GM12892 (cell line): ENCODE data around the gene BRF1.

Experiments used
- POLR2A ChIP-seq: IDR thresholded peaks from 2 replicates; pipeline ENCODE4 v1.6.1; 2011; ENCODE audit warnings: low read depth, low read length, control low read depth
- TAF1 ChIP-seq: IDR thresholded peaks from 2 replicates; pipeline ENCODE4 v1.6.1; 2011; ENCODE audit warnings: low read depth, mild to moderate bottlenecking, control low read depth, low read length, borderline replicate concordance

DNA sequence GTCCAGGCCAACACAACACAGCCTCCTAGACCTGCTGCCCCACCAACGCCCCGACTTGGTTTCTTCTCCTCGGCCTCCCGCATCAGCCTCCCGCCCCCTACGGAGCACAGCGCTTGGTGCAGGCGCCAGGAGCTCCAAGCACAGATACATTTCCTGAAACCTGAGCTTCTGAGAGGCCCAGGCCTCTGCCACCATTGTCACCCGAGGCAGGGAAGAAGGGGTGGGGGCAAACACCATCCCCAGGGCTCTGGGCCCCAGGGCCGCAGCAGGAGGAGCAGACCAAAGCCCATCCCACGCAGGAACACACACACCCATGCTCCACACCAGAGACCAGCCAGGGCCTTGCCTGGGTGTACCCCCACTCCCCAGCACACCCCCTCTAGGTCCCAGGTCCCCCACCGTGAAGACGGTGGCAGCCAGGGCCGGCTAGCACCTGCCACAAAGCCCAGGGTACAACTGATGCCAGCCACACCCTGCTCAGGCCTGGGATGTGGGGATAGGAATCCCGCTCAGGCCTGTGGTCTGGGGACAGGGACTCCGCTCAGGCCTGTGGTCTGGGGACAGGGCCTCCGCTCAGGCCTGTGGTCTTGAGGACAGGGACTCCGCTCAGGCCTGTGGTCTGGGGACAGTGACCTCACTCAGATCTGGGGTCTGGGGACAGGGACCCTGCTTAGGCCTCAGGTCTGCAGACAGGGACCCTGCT lies 137.6 kb downstream of the BRF1 start:
- TF ChIP-seq TAF1 = no peak
- no peak for TF ChIP-seq POLR2A
